Measurements from ENCODE around the gene CIITA. TPM values are rescaled to one million over a fixed set of nuclear protein-coding genes. Genes with fewer than 3 reads are reported as not detected.

The CIITA gene
- total RNA-seq, 2 donors from 2014 or later, result 25.2 to 31.0 TPM

- no peak for ATAC-seq (ENCODE audit: insufficient number of reproducible peaks, low FRiP score, low read depth)
- H3K27ac ChIP-seq, result no peak overlapping the region
Observed at GRCh38 chr16:10877472-10877946, 507 bp downstream of the CIITA start.

GRCh38 chr16:10878328-10878643, 1.3 kb downstream of the CIITA start:
- ATAC-seq (ENCODE audit: insufficient number of reproducible peaks, low FRiP score, low read depth) (no peak), DNase-seq (ENCODE audit: low spot score) (no peak)
- H3K27me3 ChIP-seq (replicated peaks; ENCODE audit: insufficient read depth), result no peaks in the 10 kb centered on the region

More at GRCh38 chr16:10877472-10877946, 507 bp downstream of the CIITA start:
- Histone ChIP-seq H3K4me1 (ENCODE audit: control insufficient read depth in 1 of 2, low read depth in 2 of 2) (peaks cover 6 to 18% of the 10 kb centered on the region in 2 donors), H3K36me3 (no peaks in the 10 kb centered on the region), H3K4me3 (peak overlapping the region; percentile 80), H3K27me3 (replicated peaks; ENCODE audit: insufficient read depth) (no peaks in the 10 kb centered on the region), H3K9me3 (no peaks in the 10 kb centered on the region)
- DNase-seq (ENCODE audit: low spot score), result no peak
- TF ChIP-seq CTCF (IDR thresholded peaks at IDR 0.05), result no peak

GRCh38 chr16:10878644-10879501, 1.9 kb downstream of the CIITA start:
- no peak for TF ChIP-seq CTCF (IDR thresholded peaks at IDR 0.05)
- H3K27me3 ChIP-seq (replicated peaks; ENCODE audit: insufficient read depth), result no peaks in the 10 kb centered on the region
- H3K4me1 ChIP-seq (ENCODE audit: control insufficient read depth in 1 of 2, low read depth in 2 of 2), result peaks cover 6 to 18% of the 10 kb centered on the region in 2 donors
- H3K27ac ChIP-seq, result no peak overlapping the region
- H3K4me3 ChIP-seq, result peak overlapping the region; percentile 80
- DNase-seq (ENCODE audit: low spot score), result no peak
- H3K9me3 ChIP-seq, result no peaks in the 10 kb centered on the region
- no peak for ATAC-seq (ENCODE audit: insufficient number of reproducible peaks, low FRiP score, low read depth)
- no peaks in the 10 kb centered on the region for H3K36me3 ChIP-seq

More at GRCh38 chr16:10878328-10878643, 1.3 kb downstream of the CIITA start:
- H3K27ac ChIP-seq, result no peak overlapping the region
- H3K4me3 ChIP-seq, result peak overlapping the region; percentile 80
- no peaks in the 10 kb centered on the region for H3K36me3 ChIP-seq
- TF ChIP-seq CTCF (IDR thresholded peaks at IDR 0.05), result no peak
- no peaks in the 10 kb centered on the region for H3K9me3 ChIP-seq
- H3K4me1 ChIP-seq (ENCODE audit: control insufficient read depth in 1 of 2, low read depth in 2 of 2), result peaks cover 6 to 18% of the 10 kb centered on the region in 2 donors

GRCh38 chr16:10879681-10880589, 2.9 kb downstream of the CIITA start:
- Histone ChIP-seq H3K36me3 (no peaks in the 10 kb centered on the region), H3K27ac (peak overlapping the region in 1 of 2 donors; percentile 6), H3K4me3 (peak overlapping the region; percentile 80), H3K9me3 (no peaks in the 10 kb centered on the region), H3K27me3 (replicated peaks; ENCODE audit: insufficient read depth) (no peaks in the 10 kb centered on the region), H3K4me1 (ENCODE audit: control insufficient read depth in 1 of 2, low read depth in 2 of 2) (peaks cover 6 to 18% of the 10 kb centered on the region in 2 donors)
- no peak for TF ChIP-seq CTCF (IDR thresholded peaks at IDR 0.05)
- DNase-seq (ENCODE audit: low spot score) (no peak), ATAC-seq (ENCODE audit: insufficient number of reproducible peaks, low FRiP score, low read depth) (no peak)
